CD14-positive monocyte (primary cell): ENCODE results near the gene SLC38A3. TPM values are rescaled to one million over a fixed set of nuclear protein-coding genes. Genes with fewer than 3 reads are reported as not detected.

Experiments
- DNase-seq, 3 donors: peaks; one replicate each; pipeline ENCODE4 v3.0.0-alpha.2; 2011 to 2022
- H2AFZ ChIP-seq: 2 replicates; pipeline ENCODE4 v1.6.0; 2012; ENCODE audit warnings: mild to moderate bottlenecking, low read depth, low read length, inconsistent platforms; ENCODE audit not compliant: insufficient read depth, poor library complexity, severe bottlenecking
- H3K27ac ChIP-seq, 2 donors: 1 replicate in 1 of 2; 2 replicates in 1 of 2; pipeline ENCODE4 v1.5.1; 2012 to 2013; ENCODE audit warnings: low read length in 2 of 2, control low read depth in 1 of 2, inconsistent platforms in 1 of 2, low read depth in 1 of 2, mild to moderate bottlenecking in 1 of 2
- H3K27me3 ChIP-seq, 2 donors: one replicate each; pipeline versions ENCODE4 v1.6.0 to v1.6.1; 2011 to 2013; ENCODE audit warnings: low read length in 2 of 2; ENCODE audit not compliant: control insufficient read depth in 2 of 2, insufficient read depth in 2 of 2
- H3K36me3 ChIP-seq, 2 donors: replicated peaks in 1 of 2; 1 replicate in 1 of 2; 2 replicates in 1 of 2; pipeline versions ENCODE4 v1.5.1 to v1.6.1; 2012 to 2013; ENCODE audit warnings: low read length in 2 of 2, control low read depth in 1 of 2, inconsistent platforms in 1 of 2, mild to moderate bottlenecking in 1 of 2; ENCODE audit not compliant: insufficient read depth in 2 of 2, control insufficient read depth in 1 of 2
- H3K4me1 ChIP-seq, 2 donors: 1 replicate in 1 of 2; 2 replicates in 1 of 2; pipeline versions ENCODE4 v1.5.1 to v1.6.1; 2012 to 2013; ENCODE audit warnings: low read length in 2 of 2, control low read depth in 1 of 2, inconsistent platforms in 1 of 2, mild to moderate bottlenecking in 1 of 2, moderate library complexity in 1 of 2; ENCODE audit not compliant: insufficient read depth in 2 of 2, control insufficient read depth in 1 of 2
- H3K4me2 ChIP-seq: replicated peaks from 2 replicates; pipeline ENCODE3; 2012; ENCODE audit warnings: low read length, moderate library complexity, mild to moderate bottlenecking; ENCODE audit not compliant: poor library complexity, severe bottlenecking; ENCODE audit errors: extremely low read depth
- H3K4me3 ChIP-seq, 3 experiments: fragments of 200-600 bp in 1 of 3; sonication (generic) in 1 of 3; replicated peaks in 1 of 3; 1 replicate in 2 of 3; 2 replicates in 1 of 3; pipeline ENCODE4 v1.5.1; 2011 to 2013; ENCODE audit warnings: low read length in 3 of 3, mild to moderate bottlenecking in 3 of 3, control low read depth in 2 of 3, low read depth in 2 of 3, inconsistent platforms in 1 of 3, moderate library complexity in 1 of 3
- H3K79me2 ChIP-seq: 2 replicates; pipeline ENCODE4 v1.6.0; 2012; ENCODE audit warnings: mild to moderate bottlenecking, control low read depth, inconsistent platforms, low read length, moderate library complexity; ENCODE audit not compliant: insufficient read depth
- H3K9ac ChIP-seq: 2 replicates; pipeline ENCODE4 v1.6.0; 2017; ENCODE audit warnings: low read length, mild to moderate bottlenecking; ENCODE audit not compliant: insufficient read depth, poor library complexity, severe bottlenecking
- H3K9me3 ChIP-seq, 2 donors: replicated peaks in 1 of 2; 1 replicate in 1 of 2; 2 replicates in 1 of 2; pipeline versions ENCODE4 v1.5.1 to v1.6.1; 2012 to 2013; ENCODE audit warnings: low read length in 2 of 2, control low read depth in 1 of 2; ENCODE audit not compliant: control insufficient read depth in 1 of 2, insufficient read depth in 1 of 2
- H4K20me1 ChIP-seq: 2 replicates; pipeline ENCODE4 v1.6.0; 2012; ENCODE audit warnings: mild to moderate bottlenecking, low read length, control low read depth, moderate library complexity; ENCODE audit not compliant: insufficient read depth
- H3K27ac Mint-ChIP-seq, 7 donors: one replicate each; pipeline ENCODE4 v1.8.0; 2020; ENCODE audit warnings: mild to moderate bottlenecking in 7 of 7, mixed read lengths in 7 of 7, moderate library complexity in 6 of 7, inconsistent platforms in 2 of 7
- H3K27me3 Mint-ChIP-seq, 3 donors: one replicate each; pipeline ENCODE4 v1.8.0; 2021 to 2022; ENCODE audit warnings: low read depth in 3 of 3, mild to moderate bottlenecking in 3 of 3, mixed read lengths in 3 of 3, moderate library complexity in 3 of 3, inconsistent platforms in 1 of 3
- H3K36me3 Mint-ChIP-seq, 2 donors: one replicate each; pipeline ENCODE4 v1.8.0; 2020; ENCODE audit warnings: mixed read lengths in 2 of 2, inconsistent platforms in 1 of 2, mild to moderate bottlenecking in 1 of 2
- H3K4me1 Mint-ChIP-seq: one replicate; pipeline ENCODE4 v1.8.0; 2020; ENCODE audit warnings: mild to moderate bottlenecking, mixed read lengths
- H3K4me3 Mint-ChIP-seq, 2 donors: one replicate each; pipeline ENCODE4 v1.8.0; 2020; ENCODE audit warnings: mild to moderate bottlenecking in 2 of 2, mixed read lengths in 2 of 2, moderate library complexity in 1 of 2
- H3K9me3 Mint-ChIP-seq, 7 donors: one replicate each; pipeline ENCODE4 v1.8.0; 2020 to 2022; ENCODE audit warnings: mixed read lengths in 7 of 7, mild to moderate bottlenecking in 6 of 7, moderate library complexity in 6 of 7, inconsistent platforms in 2 of 7
- CTCF ChIP-seq: fragments of 200-600 bp; IDR thresholded peaks from one replicate; pipeline ENCODE4 v1.8.0; 2022; ENCODE audit warnings: antibody characterized with exemption, mild to moderate bottlenecking
- WGBS: methylation state at CpG from one replicate; pipeline ENCODE4 v1.1.5; 2013; ENCODE audit warnings: missing lambda C conversion rate; ENCODE audit not compliant: insufficient coverage; 5-methylcytosine and 5-hydroxymethylcytosine counted together
- intact Hi-C, 2 donors: fragments of 100-400 bp; cut with micrococcal nuclease; formaldehyde crosslinking; loops; one replicate each; pipeline versions ENCODE4 v1.15.0 to v1.15.1; 2023
- polyA plus RNA-seq, 3 donors: library from polyadenylated mRNA; depleted of rRNA in 1 of 3; unstranded in 2 of 3; stranded (reverse) in 1 of 3; fragments of 300-500 nt in 2 of 3; fragments of >200 nt in 1 of 3; fragmentation: Illumina TruSeq in 2 of 3; gene quantifications; 1 replicate in 2 of 3; 2 replicates in 1 of 3; pipeline ENCODE4 v1.2.3, GENCODE V29; 2012 to 2021

SLC38A3 gene
- polyA plus RNA-seq, 3 donors, result not detected

GRCh38 chr3:50162034-50162883 is 42.8 kb upstream of the SLC38A3 start:
- Histone ChIP-seq H3K9ac (no peak overlapping the region), H3K79me2 (no peaks in the 10 kb centered on the region), H2AFZ (no peak overlapping the region), H3K27ac (no peak overlapping the region), H3K4me1 (no peaks in the 10 kb centered on the region), H3K4me3 (no peak overlapping the region), H3K4me2 (no peak overlapping the region), H4K20me1 (no peaks in the 10 kb centered on the region), H3K9me3 (no peaks in the 10 kb centered on the region), H3K27me3 (peaks cover 0 to 13% of the 10 kb centered on the region in 2 donors), H3K36me3 (no peaks in the 10 kb centered on the region)
- Mint-ChIP-seq H3K9me3 (peaks cover 0 to 5% (median 0%) of the 10 kb centered on the region in 7 donors), H3K4me1 (peaks cover 7% of the 10 kb centered on the region), H3K36me3 (no peaks in the 10 kb centered on the region), H3K27me3 (peaks cover 7 to 22% (median 21%) of the 10 kb centered on the region in 3 donors), H3K27ac (peak overlapping the region in 1 of 7 donors; percentile 4), H3K4me3 (no peak overlapping the region)
- no peak for TF ChIP-seq CTCF
- intact Hi-C loops, result no loop called here
- no peak for DNase-seq
- 100% methylated on average over 4 of the region's 5 CpGs for WGBS

GRCh38 chr3:50163572-50164455 is 41.3 kb upstream of the SLC38A3 start:
- DNase-seq, result no peak

More at GRCh38 chr3:50163572-50164455, 41.3 kb upstream of the SLC38A3 start:
- Mint-ChIP-seq H3K27ac (peak overlapping the region in 1 of 7 donors; percentile 53), H3K4me1 (no peaks in the 10 kb centered on the region), H3K36me3 (no peaks in the 10 kb centered on the region), H3K9me3 (peaks cover 0 to 1% (median 0%) of the 10 kb centered on the region in 7 donors), H3K27me3 (peaks cover 3 to 8% (median 7%) of the 10 kb centered on the region in 3 donors), H3K4me3 (no peak overlapping the region)
- no peak overlapping the region for H3K9ac ChIP-seq
- no peaks in the 10 kb centered on the region for H3K79me2 ChIP-seq
- H3K36me3 ChIP-seq, result no peaks in the 10 kb centered on the region
- H3K4me2 ChIP-seq, result no peak overlapping the region
- no peak overlapping the region for H3K4me3 ChIP-seq
- WGBS, result 89% methylated on average over 6 of the region's 8 CpGs
- H3K27me3 ChIP-seq, result peaks cover 0 to 2% of the 10 kb centered on the region in 2 donors
- no peaks in the 10 kb centered on the region for H3K9me3 ChIP-seq
- H3K4me1 ChIP-seq, result no peaks in the 10 kb centered on the region
- no peak for TF ChIP-seq CTCF
- H2AFZ ChIP-seq, result no peak overlapping the region
- H4K20me1 ChIP-seq, result no peaks in the 10 kb centered on the region
- intact Hi-C loops, result no loop called here
- no peak overlapping the region for H3K27ac ChIP-seq
